Astrocyte of the cerebellum (primary cell): ENCODE results near the gene FNDC8.
"Not testable (repeated sequence)": the region's sequence is repeated elsewhere in the genome, so short reads cannot be mapped to it uniquely, and the experiment has no call there.

ENCODE experiments used
- DNase-seq: peaks from one replicate; pipeline ENCODE4 v3.0.0-alpha.2; 2011; ENCODE audit warnings: low read depth
- H3K4me3 ChIP-seq: 2 replicates; pipeline ENCODE4 v1.5.1; 2011; ENCODE audit warnings: mild to moderate bottlenecking, low read depth, low read length, moderate library complexity
- in situ Hi-C: cut with HindIII; loops from 2 replicates; pipeline ENCODE4 v1.10.0; 2017; ENCODE audit warnings: low sequenced_read_pairs
- TF ChIP-seq, protein P1 (sequence below): IDR thresholded peaks from 2 replicates; pipeline ENCODE4 v1.5.1; 2012; ENCODE audit warnings: low read length, low read depth, moderate library complexity, mild to moderate bottlenecking; ENCODE audit errors: missing control alignments

The FNDC8 gene

DNA sequence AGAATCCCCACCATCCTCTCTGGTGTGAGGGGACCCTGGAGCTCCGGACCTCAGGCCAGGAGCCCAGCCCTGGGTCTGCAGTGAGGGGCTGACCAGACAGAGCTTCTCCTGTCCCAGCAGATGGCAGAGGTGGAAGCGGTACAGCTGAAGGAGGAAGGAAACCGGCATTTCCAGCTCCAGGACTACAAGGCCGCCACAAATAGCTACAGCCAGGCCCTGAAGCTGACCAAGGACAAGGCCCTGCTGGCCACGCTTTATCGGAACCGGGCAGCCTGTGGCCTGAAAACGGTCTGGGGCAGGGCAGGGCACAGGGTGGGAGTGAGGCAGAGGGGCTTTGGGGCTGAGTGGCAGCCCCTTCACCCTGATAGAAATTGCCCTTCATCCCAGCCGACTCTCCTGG, 26.7 kb downstream of the FNDC8 start:
- TF ChIP-seq, protein P1, sequence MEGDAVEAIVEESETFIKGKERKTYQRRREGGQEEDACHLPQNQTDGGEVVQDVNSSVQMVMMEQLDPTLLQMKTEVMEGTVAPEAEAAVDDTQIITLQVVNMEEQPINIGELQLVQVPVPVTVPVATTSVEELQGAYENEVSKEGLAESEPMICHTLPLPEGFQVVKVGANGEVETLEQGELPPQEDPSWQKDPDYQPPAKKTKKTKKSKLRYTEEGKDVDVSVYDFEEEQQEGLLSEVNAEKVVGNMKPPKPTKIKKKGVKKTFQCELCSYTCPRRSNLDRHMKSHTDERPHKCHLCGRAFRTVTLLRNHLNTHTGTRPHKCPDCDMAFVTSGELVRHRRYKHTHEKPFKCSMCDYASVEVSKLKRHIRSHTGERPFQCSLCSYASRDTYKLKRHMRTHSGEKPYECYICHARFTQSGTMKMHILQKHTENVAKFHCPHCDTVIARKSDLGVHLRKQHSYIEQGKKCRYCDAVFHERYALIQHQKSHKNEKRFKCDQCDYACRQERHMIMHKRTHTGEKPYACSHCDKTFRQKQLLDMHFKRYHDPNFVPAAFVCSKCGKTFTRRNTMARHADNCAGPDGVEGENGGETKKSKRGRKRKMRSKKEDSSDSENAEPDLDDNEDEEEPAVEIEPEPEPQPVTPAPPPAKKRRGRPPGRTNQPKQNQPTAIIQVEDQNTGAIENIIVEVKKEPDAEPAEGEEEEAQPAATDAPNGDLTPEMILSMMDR = no peak
- in situ Hi-C loops = loop anchor here (25.0 kb wide), 3 partner anchors 389 to 711 kb away; partner anchors contain the start of gene SLFN12L
- no peak overlapping the region for H3K4me3 ChIP-seq
- DNase-seq = no peak

GRCh38 chr17:35149941-35150340, 28.5 kb downstream of the FNDC8 start:
- TF ChIP-seq, protein P1 = no peak
- in situ Hi-C loops = loop anchor here (25.0 kb wide), 3 partner anchors 387 to 713 kb away; partner anchors contain the start of gene SLFN12L
- H3K4me3 ChIP-seq = no peak overlapping the region
- DNase-seq = no peak

GRCh38 chr17:35151080-35151479, 29.7 kb downstream of the FNDC8 start:
- DNase-seq, in situ Hi-C loops, H3K4me3 ChIP-seq: not testable (repeated sequence)

- no peak overlapping the region for H3K4me3 ChIP-seq
- TF ChIP-seq, protein P1 = no peak
- DNase-seq = no peak
- in situ Hi-C loops = no loop called here
These were observed 31.2 kb downstream of the FNDC8 start for GRCh38 chr17:35152421-35153140.

DNA sequence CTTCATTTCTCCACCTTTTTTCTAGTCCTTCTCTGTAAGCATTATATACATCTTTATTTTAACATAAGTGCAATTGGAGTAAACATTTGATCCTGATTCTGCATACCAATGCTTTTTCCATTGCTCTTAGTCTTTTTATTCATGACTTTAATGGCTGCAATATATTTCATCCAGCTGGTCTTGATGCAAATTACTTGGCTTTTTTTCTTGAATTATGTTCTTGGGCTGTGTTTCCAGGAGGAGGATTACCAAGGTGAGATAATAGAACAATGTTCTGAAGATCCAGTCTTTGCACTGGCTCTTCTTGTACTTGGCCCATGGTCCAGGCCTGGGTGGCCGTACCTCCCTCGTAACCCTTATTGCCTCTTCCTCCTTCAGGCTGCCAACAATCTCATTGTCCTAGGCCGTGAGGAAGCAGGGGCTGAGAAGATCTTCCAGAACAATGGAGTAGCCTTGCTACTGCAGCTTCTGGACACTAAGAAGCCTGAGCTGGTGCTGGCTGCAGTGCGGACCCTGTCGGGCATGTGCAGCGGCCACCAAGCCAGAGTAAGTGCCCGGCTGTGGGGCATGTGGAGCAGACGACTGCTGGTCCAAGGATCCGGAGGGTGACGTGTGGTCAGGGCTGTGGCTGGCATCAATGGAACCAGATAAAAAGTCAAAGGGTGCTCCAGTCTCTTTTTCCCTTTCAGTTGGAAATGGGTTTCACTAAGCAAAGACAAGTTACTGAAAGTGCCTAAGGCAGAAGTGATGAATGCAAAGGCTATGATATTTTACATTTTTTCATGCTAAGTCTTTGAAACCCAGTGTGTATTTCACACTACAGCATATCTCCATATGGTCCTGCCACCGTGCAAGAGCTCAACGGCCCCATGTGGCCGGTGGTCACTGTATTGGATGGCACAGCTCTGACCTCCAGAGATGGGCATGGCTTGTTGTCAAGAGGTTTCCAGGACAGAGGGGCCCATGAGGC, 33.1 kb downstream of the FNDC8 start:
- H3K4me3 ChIP-seq = no peak overlapping the region
- TF ChIP-seq, protein P1 = no peak
- in situ Hi-C loops = no loop called here
- DNase-seq = no peak

GRCh38 chr17:35155246-35155645, 33.8 kb downstream of the FNDC8 start:
- DNase-seq = no peak
- TF ChIP-seq, protein P1 = no peak
- in situ Hi-C loops = no loop called here
- H3K4me3 ChIP-seq = no peak overlapping the region
